GM12892 (cell line): Measurements from ENCODE around the gene SERBP1.

ENCODE experiments used
- POLR2A ChIP-seq: IDR thresholded peaks from 2 replicates; pipeline ENCODE4 v1.6.1; 2011; ENCODE audit warnings: low read depth, low read length, control low read depth
- POLR2AphosphoS5 ChIP-seq: IDR thresholded peaks from 2 replicates; pipeline ENCODE4 v1.6.1; 2011; ENCODE audit warnings: low read depth, low read length, control low read depth

- TF ChIP-seq POLR2A = no peak
- TF ChIP-seq POLR2AphosphoS5 = no peak
Measured at GRCh38 chr1:67464058-67464457, 33.9 kb upstream of the SERBP1 start.
